Upper lobe of left lung (tissue), 6 donors: Measurements from ENCODE around the gene KLHL29. TPM values are rescaled to one million over a fixed set of nuclear protein-coding genes. Genes with fewer than 3 reads are reported as not detected.

Experiments used
- ATAC-seq, 2 donors: fragments of 200-7000 bp; cut with Tn5 transposase; one replicate each; pipeline ENCODE4 v1.9.1; 2022; ENCODE audit warnings: mild to moderate bottlenecking in 2 of 2, moderate library complexity in 2 of 2; ENCODE audit not compliant: low FRiP score in 2 of 2
- DNase-seq, 2 donors: peaks; one replicate each; pipeline ENCODE4 v3.0.0-alpha.2; 2019 to 2020
- H3K27ac ChIP-seq, 4 donors: fragments of 200-600 bp; sonication (generic); one replicate each; pipeline ENCODE4 v1.5.1; 2016 to 2019
- H3K27me3 ChIP-seq, 4 donors: fragments of 200-600 bp; sonication (generic); one replicate each; pipeline ENCODE4 v1.5.1; 2017 to 2019
- H3K36me3 ChIP-seq, 4 donors: fragments of 200-600 bp; sonication (generic); one replicate each; pipeline ENCODE4 v1.5.1; 2016 to 2019
- H3K4me1 ChIP-seq, 4 donors: fragments of 200-600 bp; sonication (generic); one replicate each; pipeline ENCODE4 v1.5.1; 2018 to 2019
- H3K4me3 ChIP-seq, 4 donors: fragments of 200-600 bp; sonication (generic); one replicate each; pipeline ENCODE4 v1.5.1; 2017 to 2019; ENCODE audit warnings: mild to moderate bottlenecking in 2 of 4, moderate library complexity in 1 of 4
- H3K9me3 ChIP-seq, 4 donors: fragments of 200-600 bp; sonication (generic); one replicate each; pipeline ENCODE4 v1.5.1; 2018 to 2019
- CTCF ChIP-seq, 6 experiments: fragments of 450-650 bp in 4 of 6; fragments of 200-600 bp in 2 of 6; sonication (generic) in 2 of 6; IDR thresholded peaks; one replicate each; pipeline ENCODE4 v1.5.1; 2016 to 2019; ENCODE audit warnings: antibody characterized with exemption in 6 of 6
- EP300 ChIP-seq, 4 donors: sonication (generic); formaldehyde crosslinking; IDR thresholded peaks; one replicate each; pipeline ENCODE4 v1.5.1; 2017; ENCODE audit warnings: antibody characterized with exemption in 4 of 4, control low read depth in 2 of 4
- POLR2A ChIP-seq, 4 donors: fragments of 450-650 bp; IDR thresholded peaks; one replicate each; pipeline ENCODE4 v1.5.1; 2016 to 2017; ENCODE audit warnings: antibody characterized with exemption in 4 of 4, mild to moderate bottlenecking in 2 of 4
- POLR2AphosphoS5 ChIP-seq, 2 donors: sonication (generic); formaldehyde crosslinking; IDR thresholded peaks; one replicate each; pipeline ENCODE4 v1.5.1; 2017; ENCODE audit warnings: antibody characterized with exemption in 2 of 2
- WGBS, 2 donors: methylation state at CpG; one replicate each; pipeline ENCODE4 v1.1.5; 2017 to 2018; 5-methylcytosine and 5-hydroxymethylcytosine counted together
- total RNA-seq, 6 donors: library from RNA; depleted of rRNA in 4 of 6; stranded (reverse); fragments of >200 nt in 4 of 6; gene quantifications; one replicate each; pipeline versions ENCODE4 v1.1.0 to v1.2.1, GENCODE V29; 2016 to 2021
- donor health status: DM: no; HTN: no; CAD: no; lungs with moderate emphysema.
- donor health status: DM: no; HTN: yes; CAD: no; lungs with severe emphysema.

Gene KLHL29
- total RNA-seq, result 10 to 100 TPM in 5 of 6 donors, 1 to 10 TPM in 1; 8.6 to 34.4 (median 18.2) TPM

DNA sequence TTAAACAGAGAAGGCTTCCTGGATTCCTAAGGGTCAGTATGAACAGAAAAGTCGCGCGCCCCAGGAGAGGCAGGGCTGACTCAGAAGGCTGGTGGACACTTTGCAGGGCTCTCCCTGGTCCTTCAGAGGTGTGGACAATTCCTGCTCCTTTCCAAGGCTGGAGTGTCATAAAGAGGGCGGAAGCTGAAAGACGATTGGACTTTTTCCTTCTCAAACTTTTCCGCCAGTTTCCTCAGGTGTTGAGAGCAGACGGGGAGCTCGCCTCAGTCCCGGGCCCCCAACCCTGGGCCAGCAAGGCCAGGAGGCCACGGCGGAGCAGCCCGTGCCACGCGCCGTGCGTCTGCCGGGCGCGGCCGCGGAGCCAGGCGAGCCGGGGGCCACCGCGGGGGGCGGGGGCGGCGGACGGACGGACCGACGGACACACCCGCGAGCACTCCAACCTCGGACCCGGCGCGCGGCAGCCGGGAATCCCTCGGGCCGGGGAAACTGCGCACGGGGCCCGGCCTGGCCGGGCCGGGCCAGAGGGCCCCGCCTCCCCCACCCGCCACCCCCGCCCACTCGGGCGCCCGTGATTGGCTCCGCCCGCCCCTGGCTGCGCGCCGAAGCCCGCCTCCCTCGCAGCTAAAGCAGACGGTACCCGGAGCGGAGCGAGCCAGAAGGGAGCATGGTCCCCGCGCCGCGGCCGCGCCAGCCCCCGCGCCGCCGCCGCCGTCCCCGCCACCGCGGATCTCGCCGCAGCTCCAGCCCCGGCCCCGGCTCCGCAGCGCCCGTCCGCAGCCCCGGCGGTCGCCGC lies at the start of gene KLHL29:
KLHL29 (plus strand) TSS at position 629 of the 793 bp plus-strand sequence. CDS start 177,018 bp downstream, outside the sequence.
- H3K36me3 ChIP-seq, result no peaks in the 10 kb centered on the region
- no peaks in the 10 kb centered on the region for H3K9me3 ChIP-seq
- TF ChIP-seq POLR2A (IDR thresholded peaks at IDR 0.05), result peak in 2 of 4 donors; percentile 8 to 60
- TF ChIP-seq EP300 (IDR thresholded peaks at IDR 0.05), result no peak
- peak in 1 of 2 donors; percentile 80 for TF ChIP-seq POLR2AphosphoS5 (IDR thresholded peaks at IDR 0.05)
- peak within 1 kb of the TSS; percentile 32 to 81 (median 70) for H3K4me3 ChIP-seq
- 18 to 33% methylated on average over 8 to 13 of the region's 91 CpGs for WGBS, 2 donors
- H3K27me3 ChIP-seq, result peaks cover 0 to 18% (median 7%) of the 10 kb centered on the region in 4 donors
- ATAC-seq, result peak; percentile 68 to 80
- peak within 1 kb of the TSS; percentile 5 to 82 (median 78) for H3K27ac ChIP-seq
- DNase-seq, result peak; percentile 77 to 99
- H3K4me1 ChIP-seq, result peaks cover 16 to 39% (median 21%) of the 10 kb centered on the region in 4 donors

DNA sequence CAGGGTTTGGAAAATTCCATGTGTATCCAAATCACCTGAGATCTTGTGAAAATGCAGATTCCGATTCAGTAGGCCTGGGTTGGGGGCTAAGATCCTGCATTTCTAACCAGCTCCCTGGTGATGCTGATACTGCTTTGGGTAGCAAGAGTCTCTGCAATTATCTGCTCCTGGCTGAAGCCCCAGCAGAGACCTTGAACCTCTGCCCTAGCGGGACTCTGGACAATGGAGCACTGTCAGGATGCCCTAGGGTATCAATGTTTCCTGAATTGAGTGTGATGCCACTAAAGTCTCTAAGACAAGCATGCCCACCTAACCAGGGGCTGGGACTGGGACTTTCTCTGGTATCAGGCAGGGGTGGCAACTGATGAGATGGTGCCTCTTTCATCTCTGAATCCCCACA lies 49.4 kb upstream of the KLHL29 start:
- ATAC-seq, result no peak
- H3K27me3 ChIP-seq, result no peaks in the 10 kb centered on the region
- no peak for DNase-seq
- H3K4me3 ChIP-seq, result no peak overlapping the region
- H3K9me3 ChIP-seq, result no peaks in the 10 kb centered on the region
- H3K27ac ChIP-seq, result no peak overlapping the region
- no peak for TF ChIP-seq POLR2AphosphoS5 (IDR thresholded peaks at IDR 0.05)
- no peak for TF ChIP-seq POLR2A (IDR thresholded peaks at IDR 0.05)
- TF ChIP-seq EP300 (IDR thresholded peaks at IDR 0.05), result no peak
- TF ChIP-seq CTCF (IDR thresholded peaks at IDR 0.05), result no peak
- 75 to 83% methylated on average over 1 to 2 of the region's 2 CpGs for WGBS, 2 donors
- peaks cover 0 to 6% (median 0%) of the 10 kb centered on the region in 4 donors for H3K4me1 ChIP-seq
- H3K36me3 ChIP-seq, result no peaks in the 10 kb centered on the region

DNA sequence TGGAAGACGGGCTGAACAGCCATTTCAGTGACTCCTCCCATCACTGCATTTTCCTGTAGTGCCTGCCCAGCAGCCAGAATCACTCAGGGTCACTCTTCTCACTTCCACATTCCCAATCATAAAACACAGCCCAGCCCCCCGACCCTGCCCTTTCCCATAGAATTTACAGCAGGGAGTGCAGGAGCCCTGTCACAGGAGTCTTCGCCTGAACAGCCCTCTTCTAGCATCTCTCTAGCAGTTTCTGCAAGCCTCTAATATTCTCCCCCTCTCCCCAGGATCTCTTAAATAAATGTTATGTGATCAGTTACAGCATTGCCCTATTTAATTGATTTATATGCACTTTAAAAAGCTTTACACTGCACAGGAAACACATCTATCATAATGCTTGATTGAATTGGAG lies 42.9 kb upstream of the KLHL29 start:
- Histone ChIP-seq H3K4me3 (no peak overlapping the region), H3K36me3 (no peaks in the 10 kb centered on the region), H3K27ac (no peak overlapping the region), H3K4me1 (no peaks in the 10 kb centered on the region), H3K27me3 (no peaks in the 10 kb centered on the region), H3K9me3 (peaks cover 0 to 5% (median 0%) of the 10 kb centered on the region in 4 donors)
- DNase-seq, result no peak
- WGBS, 2 donors, result 51 to 62% methylated on average over 3 of the region's 3 CpGs
- ATAC-seq, result no peak
- no peak for TF ChIP-seq CTCF (IDR thresholded peaks at IDR 0.05)
- TF ChIP-seq POLR2A (IDR thresholded peaks at IDR 0.05), result no peak
- no peak for TF ChIP-seq POLR2AphosphoS5 (IDR thresholded peaks at IDR 0.05)
- TF ChIP-seq EP300 (IDR thresholded peaks at IDR 0.05), result no peak

GRCh38 chr2:23346029-23346428 lies 39.0 kb upstream of the KLHL29 start:
- WGBS, 2 donors, result 86 to 87% methylated on average over 4 of the region's 4 CpGs
- TF ChIP-seq CTCF (IDR thresholded peaks at IDR 0.05) (no peak), POLR2A (IDR thresholded peaks at IDR 0.05) (no peak), EP300 (IDR thresholded peaks at IDR 0.05) (no peak), POLR2AphosphoS5 (IDR thresholded peaks at IDR 0.05) (no peak)
- ATAC-seq, result no peak
- Histone ChIP-seq H3K27me3 (no peaks in the 10 kb centered on the region), H3K4me1 (peaks cover 0 to 2% (median under 1%) of the 10 kb centered on the region in 4 donors), H3K9me3 (peaks cover 0 to 5% (median 0%) of the 10 kb centered on the region in 4 donors), H3K27ac (no peak overlapping the region), H3K36me3 (no peaks in the 10 kb centered on the region), H3K4me3 (no peak overlapping the region)
- no peak for DNase-seq

DNA sequence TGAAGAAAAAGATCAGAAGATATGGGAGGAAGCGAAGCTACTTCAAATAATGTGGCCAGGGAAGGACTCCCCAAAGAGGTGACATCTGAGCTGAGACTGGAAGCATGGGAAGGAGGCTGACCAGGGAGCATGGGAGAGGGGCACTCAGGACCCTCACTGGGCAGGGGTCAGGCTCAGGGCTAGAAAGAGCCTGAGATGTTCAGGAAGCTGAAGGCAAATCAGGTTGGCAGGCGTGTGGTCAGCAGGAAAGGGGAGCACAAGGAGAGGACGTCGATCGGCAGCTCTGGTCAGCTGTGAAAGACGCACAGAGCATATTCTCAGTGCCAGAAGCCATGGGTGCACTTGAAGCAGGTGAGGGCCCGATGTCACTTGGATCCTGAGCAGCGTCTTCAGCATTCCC lies 38.2 kb upstream of the KLHL29 start:
- Histone ChIP-seq H3K27me3 (no peaks in the 10 kb centered on the region), H3K36me3 (no peaks in the 10 kb centered on the region), H3K27ac (no peak overlapping the region), H3K4me1 (peaks cover 0 to 9% (median 5%) of the 10 kb centered on the region in 4 donors), H3K4me3 (no peak overlapping the region), H3K9me3 (no peaks in the 10 kb centered on the region)
- WGBS, 2 donors, result 84 to 85% methylated on average over 8 of the region's 8 CpGs
- DNase-seq, result no peak
- ATAC-seq, result no peak
- TF ChIP-seq EP300 (IDR thresholded peaks at IDR 0.05) (no peak), CTCF (IDR thresholded peaks at IDR 0.05) (no peak), POLR2AphosphoS5 (IDR thresholded peaks at IDR 0.05) (no peak), POLR2A (IDR thresholded peaks at IDR 0.05) (no peak)
